ENCODE results near the gene MAPK6. TPM values are rescaled to one million over a fixed set of nuclear protein-coding genes. Genes with fewer than 3 reads are reported as not detected.

MAPK6 gene
- total and polyA plus RNA-seq, 10 of the 15 experiments (the other 5 are each of a cell fraction or from before 2014, with no cell fraction given): 20.6 to 100 (median 52.6) TPM

GRCh38 chr15:52076889-52077781, 58.1 kb downstream of the MAPK6 start (continued):
- TF ChIP-seq E4F1 (IDR thresholded peaks at IDR 0.05; ENCODE audit: borderline replicate concordance, partially characterized antibody) (no peak), CTCF (IDR thresholded peaks at IDR 0.05 in 2 of 3, conservative IDR thresholded peaks at IDR 0.05 in 1 of 3; ENCODE audit: control insufficient read depth in 2 of 3, extremely low read depth in 1 of 3, insufficient read depth in 1 of 3, low read depth in 3 of 3, low read length in 3 of 3) (peak in 2 of 3 experiments; percentile 4 to 23; a peak in 2 of 6 replicates), BMI1 (IDR thresholded peaks at IDR 0.05; ENCODE audit: borderline replicate concordance) (no peak), FOXM1 (IDR thresholded peaks at IDR 0.05; ENCODE audit: low read depth, low read length) (peak; percentile 29; the same call in 1 of the 2 replicates), ATF7 (IDR thresholded peaks at IDR 0.05; ENCODE audit: low read depth) (no peak), ZBED1 (IDR thresholded peaks at IDR 0.05; ENCODE audit: borderline replicate concordance) (no peak), YBX1 (IDR thresholded peaks at IDR 0.05) (no peak), ZZZ3 (IDR thresholded peaks at IDR 0.05; ENCODE audit: control insufficient read depth, insufficient read length, low read depth) (no peak), POLR2A (IDR thresholded peaks at IDR 0.05; ENCODE audit: low read depth, low read length) (no peak), RFX5 (IDR thresholded peaks at IDR 0.05; ENCODE audit: low read depth, low read length) (no peak), CBFB (IDR thresholded peaks at IDR 0.05; ENCODE audit: low read depth) (no peak), BRCA1 (IDR thresholded peaks at IDR 0.05; ENCODE audit: low read depth, low read length) (no peak), SMAD5 (IDR thresholded peaks at IDR 0.05; ENCODE audit: low read depth) (no peak), IKZF2 (IDR thresholded peaks at IDR 0.05) (no peak; a peak in 1 of 4 replicates), SMARCA5 (IDR thresholded peaks at IDR 0.05) (no peak), NFYB (IDR thresholded peaks at IDR 0.05; ENCODE audit: insufficient read depth, low read depth, low read length) (no peak), RUNX3 (IDR thresholded peaks at IDR 0.05; ENCODE audit: low read length) (0 out of 2 replicates have a peak, but pooled peaks have one; percentile 10), ATF2 (IDR thresholded peaks at IDR 0.05; ENCODE audit: low read length) (peak; percentile 67; the same call in 1 of the 2 replicates), TCF7 (IDR thresholded peaks at IDR 0.05; ENCODE audit: borderline replicate concordance) (no peak), STAT1 (conservative IDR thresholded peaks at IDR 0.05) (no peak), NR2F1 (conservative IDR thresholded peaks at IDR 0.05) (no peak), ESRRA (IDR thresholded peaks at IDR 0.05; ENCODE audit: low read length) (no peak)

Measured in GM12878 (cell line).